Endothelial cell of coronary artery (primary cell): ENCODE data around the gene SCN7A. TPM values are rescaled to one million over a fixed set of nuclear protein-coding genes. Genes with fewer than 3 reads are reported as not detected.

Source experiments
- total RNA-seq: library from RNA; depleted of rRNA; stranded (reverse); fragments of >200 nt; gene quantifications from 2 replicates; pipeline ENCODE4 v1.2.3, GENCODE V29; 2014

The SCN7A gene
- not detected in 2 replicates for total RNA-seq

GRCh38 chr2:166494140-166494624, at the start of gene SCN7A:
Gene SCN7A (minus strand): TSS chr2:166494249. CDS start chr2:166477696, 16,553 bp downstream.

DNA sequence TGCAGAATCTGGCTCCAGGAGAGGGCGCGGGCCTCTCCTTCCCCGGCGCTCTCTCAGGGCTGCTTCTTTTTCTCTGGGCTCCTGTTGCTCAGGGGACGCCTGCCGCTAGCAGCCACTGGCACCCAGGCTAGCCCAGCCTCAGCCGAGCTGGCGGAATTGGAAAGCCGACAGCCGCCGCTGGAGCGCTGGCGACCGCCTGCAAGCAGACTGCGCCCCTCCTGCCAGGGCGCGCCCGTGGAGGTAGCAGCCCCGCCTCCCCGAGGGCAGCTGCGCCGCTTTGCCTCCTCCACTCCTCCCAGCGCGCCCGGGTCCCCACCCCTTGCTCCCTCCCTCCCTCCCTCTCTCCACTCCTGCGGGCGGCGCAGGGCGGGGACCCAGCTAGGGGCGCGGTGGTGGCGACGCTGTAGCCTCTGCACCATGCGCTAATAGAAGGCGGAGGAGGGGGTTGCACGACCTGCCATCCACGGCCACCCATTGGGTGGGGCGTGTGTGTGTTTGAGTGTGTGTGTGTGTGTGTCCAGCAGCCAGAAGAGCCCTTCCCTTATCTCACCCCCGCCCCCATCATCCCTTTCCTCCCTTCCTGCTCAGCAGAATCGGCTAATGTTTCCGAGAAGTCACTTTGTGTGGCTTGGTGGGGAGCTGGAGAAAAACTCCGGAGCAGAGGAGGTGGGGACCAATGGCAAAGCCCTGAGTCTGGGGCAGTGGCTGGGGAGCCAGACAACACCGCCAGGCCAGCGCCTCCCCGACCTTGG, 118.1 kb downstream of the SCN7A start, which contains the start of gene SCN9A:
Gene SCN9A, minus strand, starts transcription at position 209 of the 752 bp plus-strand sequence. CDS start 64,188 bp downstream, outside the sequence.

Other genes with a start within 250 kb of the SCN7A start
- gene SCN9A, start 118.3 kb downstream of the SCN7A start, total RNA-seq, result 0.47 and 1.2 TPM in 2 replicates